ENCODE results near the gene TMEM240.

The TMEM240 gene

DNA sequence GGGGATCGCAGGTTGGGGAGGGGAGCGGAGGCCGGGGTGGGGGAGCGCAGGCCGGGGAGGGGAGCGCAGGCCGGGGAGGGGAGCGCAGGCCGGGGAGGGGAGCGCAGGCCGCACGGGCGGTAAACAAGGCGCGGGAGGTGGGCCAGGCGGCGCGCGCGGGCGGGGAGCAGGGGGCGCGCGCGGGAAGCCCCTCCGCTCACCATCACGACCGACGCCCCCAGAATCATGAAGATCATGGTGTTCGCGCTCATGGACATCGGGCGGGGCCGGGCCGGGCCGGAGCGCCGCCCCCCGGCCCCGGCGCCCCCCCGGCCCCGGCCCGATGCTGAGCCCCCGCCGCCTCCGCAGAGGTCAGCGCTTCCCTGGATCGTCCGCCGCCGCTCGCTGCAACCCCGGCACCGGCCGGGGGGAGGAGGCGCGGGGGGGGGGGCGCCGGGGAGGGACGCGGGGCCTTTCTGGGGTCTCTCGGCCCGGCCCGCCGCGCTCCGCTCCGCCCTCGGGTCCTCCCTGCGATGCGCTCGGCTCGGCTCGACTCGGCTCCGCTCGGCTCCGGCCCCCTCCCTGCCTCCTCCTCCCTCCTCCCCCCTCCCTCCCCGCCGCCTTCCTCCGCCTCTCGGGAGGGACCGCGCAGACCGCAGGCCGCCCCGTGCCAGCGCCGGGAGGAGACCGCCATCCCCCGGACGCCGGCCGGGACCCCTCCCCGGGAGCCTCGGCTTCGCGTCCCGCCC lies at the start of gene TMEM240:
Gene TMEM240 (minus strand): TSS at position 535 of the 728 bp plus-strand sequence. CDS start 278 bp downstream, at position 257.
- H3K27ac ChIP-seq = peak within 1 kb of the TSS; percentile 45 to 83
- peak; percentile 83 for DNase-seq (ENCODE audit: low spot score)
- TF ChIP-seq CTCF (IDR thresholded peaks at IDR 0.05) = no peak
- peak within 1 kb of the TSS; percentile 91 for H3K4me3 ChIP-seq

DNA sequence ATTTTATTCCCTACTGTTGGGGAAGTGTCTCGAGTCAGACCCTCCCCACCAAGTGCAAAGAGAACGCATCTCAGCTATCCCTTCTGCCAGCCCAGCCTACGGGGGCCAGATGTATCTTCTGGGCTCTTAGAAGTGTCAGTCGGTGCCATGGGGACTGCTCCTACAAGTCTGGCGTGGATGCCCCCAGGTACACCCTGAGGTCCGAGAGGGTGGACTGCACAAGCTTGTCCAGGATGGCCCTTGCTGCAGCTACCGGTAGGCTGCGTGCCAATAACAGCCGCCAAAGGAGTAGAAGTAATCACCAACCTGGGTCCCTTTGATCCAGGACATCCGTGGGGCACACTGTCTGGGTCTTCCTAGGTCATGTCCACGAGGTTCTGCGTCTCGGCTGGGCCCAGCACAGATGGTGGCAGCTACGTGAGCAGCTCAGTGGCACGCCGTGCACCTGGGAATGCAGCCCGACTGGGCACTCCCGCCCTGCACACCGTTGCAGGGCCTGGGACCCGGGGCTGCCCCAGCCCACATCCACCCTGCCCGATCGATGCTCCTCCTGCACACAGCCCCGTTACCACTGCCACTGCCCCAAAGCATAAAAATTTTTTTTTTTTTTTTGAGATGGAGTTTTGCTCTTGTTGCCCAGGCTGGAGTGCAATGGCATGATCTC lies 43.1 kb upstream of the TMEM240 start:
- H3K27ac ChIP-seq = no peak overlapping the region
- no peak overlapping the region for H3K4me3 ChIP-seq
- DNase-seq (ENCODE audit: low spot score) = no peak
- TF ChIP-seq CTCF (IDR thresholded peaks at IDR 0.05) = no peak

GRCh38 chr1:1582585-1583346 lies 42.3 kb upstream of the TMEM240 start:
- TF ChIP-seq CTCF (IDR thresholded peaks at IDR 0.05) = no peak
- Histone ChIP-seq H3K27ac (no peak overlapping the region), H3K4me3 (no peak overlapping the region)
- DNase-seq (ENCODE audit: low spot score) = no peak

- DNase-seq (ENCODE audit: low spot score) = no peak
- Histone ChIP-seq H3K27ac (no peak overlapping the region), H3K4me3 (no peak overlapping the region)
- no peak for TF ChIP-seq CTCF (IDR thresholded peaks at IDR 0.05)
These were observed 38.0 kb upstream of the TMEM240 start for GRCh38 chr1:1578371-1578940.

- Histone ChIP-seq H3K27ac (no peak overlapping the region), H3K4me3 (no peak overlapping the region)
- no peak for TF ChIP-seq CTCF (IDR thresholded peaks at IDR 0.05)
- DNase-seq (ENCODE audit: low spot score) = no peak
These were observed 37.1 kb upstream of the TMEM240 start for GRCh38 chr1:1577367-1578011.

GRCh38 chr1:1574721-1575537 lies 34.5 kb upstream of the TMEM240 start, which contains the start of gene SSU72:
Gene SSU72, minus strand, starts transcription at chr1:1574863. Its CDS starts 306 bp downstream, at chr1:1574557.
- Histone ChIP-seq H3K4me3 (peak within 1 kb of the TSS; percentile 93), H3K27ac (peak within 1 kb of the TSS; percentile 97 to 99)
- no peak for TF ChIP-seq CTCF (IDR thresholded peaks at IDR 0.05)
- DNase-seq (ENCODE audit: low spot score) = peak; percentile 93

All from coronary artery (tissue), 2 donors.